HepG2 (cell line): ENCODE measurements around the gene ARHGAP32. TPM values are rescaled to one million over a fixed set of nuclear protein-coding genes. Genes with fewer than 3 reads are reported as not detected.

ENCODE experiments used
- ARID2 ChIP-seq: sonication (generic); formaldehyde crosslinking; IDR thresholded peaks from 2 replicates; pipeline ENCODE4 v1.8.1; 2022; ENCODE audit warnings: mild to moderate bottlenecking, missing genetic modification reagents, borderline replicate concordance
- FOXP1 ChIP-seq, 2 experiments: fragments of 450-650 bp in 1 of 2; IDR thresholded peaks; 2 replicates each; pipeline ENCODE4 v1.6.1; 2017 to 2018; ENCODE audit warnings: antibody characterized with exemption in 1 of 2
- GATAD2A ChIP-seq: IDR thresholded peaks from 2 replicates; pipeline ENCODE4 v1.6.1; 2016
- HNRNPL ChIP-seq: fragments of 200-400 bp; formaldehyde crosslinking; IDR thresholded peaks from 2 replicates; pipeline ENCODE4 v1.6.1; 2017; ENCODE audit warnings: mild to moderate bottlenecking, low read depth, low read length
- SATB2 ChIP-seq: sonication (generic); formaldehyde crosslinking; IDR thresholded peaks from 2 replicates; pipeline ENCODE4 v1.5.0; 2020; ENCODE audit warnings: missing genetic modification reagents
- TFAP4 ChIP-seq: sonication (generic); IDR thresholded peaks from 2 replicates; pipeline ENCODE4 v1.6.1; 2016; ENCODE audit warnings: low read depth, borderline replicate concordance
- ZBTB38 ChIP-seq: sonication (generic); formaldehyde crosslinking; IDR thresholded peaks from 2 replicates; pipeline ENCODE4 v1.5.1; 2020; ENCODE audit warnings: mild to moderate bottlenecking, missing genetic modification reagents
- ZHX2 ChIP-seq, 2 experiments: sonication (generic) in 1 of 2; formaldehyde crosslinking in 1 of 2; IDR thresholded peaks; 2 replicates each; pipeline versions ENCODE4 v1.6.1 to v1.9.0; 2014 to 2022; ENCODE audit warnings: antibody characterized with exemption in 1 of 2, borderline replicate concordance in 1 of 2, inconsistent platforms in 1 of 2, low read depth in 1 of 2, missing genetic modification reagents in 1 of 2
- ZSCAN21 ChIP-seq: sonication (generic); formaldehyde crosslinking; IDR thresholded peaks from 2 replicates; pipeline ENCODE4 v1.8.0; 2022; ENCODE audit warnings: mild to moderate bottlenecking, missing genetic modification reagents, moderate library complexity, borderline replicate concordance
- ZSCAN31 ChIP-seq: sonication (generic); formaldehyde crosslinking; IDR thresholded peaks from 2 replicates; pipeline ENCODE4 v1.5.0; 2020; ENCODE audit warnings: low read depth, mild to moderate bottlenecking, missing genetic modification reagents
- polyA plus RNA-seq, 8 experiments: library from polyadenylated mRNA; depleted of rRNA in 3 of 8; stranded (reverse) in 7 of 8; unstranded in 1 of 8; fragments of >200 nt; fragmentation: Illumina TruSeq in 4 of 8; extraction: Trizol in 4 of 8; gene quantifications; 2 replicates each; pipeline versions ENCODE4 v1.2.1 to v1.2.3, GENCODE V29; 2011 to 2016; ENCODE audit warnings: low read depth in 4 of 8, missing spikeins in 1 of 8, mixed read lengths in 1 of 8; ENCODE audit not compliant: insufficient read depth in 1 of 8
- total RNA-seq, 5 experiments: library from RNA; depleted of rRNA; stranded (reverse); fragments of >200 nt; fragmentation: Illumina TruSeq; extraction: Trizol; gene quantifications; 2 replicates each; pipeline ENCODE4 v1.2.3, GENCODE V29; 2016; ENCODE audit warnings: low read depth in 1 of 5

Gene ARHGAP32
- total and polyA plus RNA-seq, 2 of the 13 experiments (the other 11 are each of a cell fraction or from before 2014, with no cell fraction given): 6.3 to 8.2 TPM

GRCh38 chr11:128941573-128942271, 250.4 kb downstream of the ARHGAP32 start (continued):
- TF ChIP-seq ZHX2 (IDR thresholded peaks at IDR 0.05; ENCODE audit: low read depth) (no peak), ZHX2 (CRISPR knock-in tag; IDR thresholded peaks at IDR 0.05; ENCODE audit: borderline replicate concordance) (no peak), FOXP1 (IDR thresholded peaks at IDR 0.05) (no peak), FOXP1 (CRISPR knock-in tag; IDR thresholded peaks at IDR 0.05) (no peak), ARID2 (CRISPR knock-in tag) (no peak), SATB2 (CRISPR knock-in tag) (no peak), ZSCAN31 (no peak), ZSCAN21 (CRISPR knock-in tag) (no peak), TFAP4 (no peak), GATAD2A (CRISPR knock-in tag) (no peak), HNRNPL (no peak), ZBTB38 (CRISPR knock-in tag) (no peak)
